A549 (cell line): ENCODE results near the gene MBOAT2.

ENCODE experiments used
- EP300 ChIP-seq, 2 experiments: fragments of >200 bp; sonication (Bioruptor Twin); formaldehyde crosslinking; IDR thresholded peaks; 2 replicates in 1 of 2; 3 replicates in 1 of 2; pipeline ENCODE4 v1.6.1; 2016 to 2017
- ESRRA ChIP-seq: fragments of 150-350 bp; IDR thresholded peaks from 2 replicates; pipeline ENCODE4 v1.6.1; 2014; ENCODE audit warnings: mild to moderate bottlenecking, low read length, borderline replicate concordance
- MAFK ChIP-seq: fragments of 450-650 bp; IDR thresholded peaks from 2 replicates; pipeline ENCODE4 v1.6.1; 2014; ENCODE audit not compliant: partially characterized antibody
- POLR2A ChIP-seq: IDR thresholded peaks from 2 replicates; pipeline ENCODE4 v1.6.1; 2012; ENCODE audit warnings: mild to moderate bottlenecking, low read length
- SMC3 ChIP-seq: fragments of >200 bp; sonication (Bioruptor Twin); formaldehyde crosslinking; IDR thresholded peaks from 3 replicates; pipeline ENCODE4 v1.6.1; 2018; ENCODE audit warnings: inconsistent platforms
- ZSCAN20 ChIP-seq: fragments of 250-450 bp; sonication (Bioruptor Pico); IDR thresholded peaks from 2 replicates; pipeline ENCODE4 v1.8.0; 2022; ENCODE audit warnings: mild to moderate bottlenecking, moderate library complexity
- TF ChIP-seq, protein P1 (sequence below): fragments of >200 bp; sonication (Bioruptor Twin); formaldehyde crosslinking; IDR thresholded peaks from 3 replicates; pipeline ENCODE4 v1.5.1; 2016
- TF ChIP-seq, protein P2 (sequence below): fragments of 150-350 bp; IDR thresholded peaks from 2 replicates; pipeline ENCODE4 v1.6.1; 2014; ENCODE audit warnings: low read depth, mild to moderate bottlenecking, low read length

DNA sequence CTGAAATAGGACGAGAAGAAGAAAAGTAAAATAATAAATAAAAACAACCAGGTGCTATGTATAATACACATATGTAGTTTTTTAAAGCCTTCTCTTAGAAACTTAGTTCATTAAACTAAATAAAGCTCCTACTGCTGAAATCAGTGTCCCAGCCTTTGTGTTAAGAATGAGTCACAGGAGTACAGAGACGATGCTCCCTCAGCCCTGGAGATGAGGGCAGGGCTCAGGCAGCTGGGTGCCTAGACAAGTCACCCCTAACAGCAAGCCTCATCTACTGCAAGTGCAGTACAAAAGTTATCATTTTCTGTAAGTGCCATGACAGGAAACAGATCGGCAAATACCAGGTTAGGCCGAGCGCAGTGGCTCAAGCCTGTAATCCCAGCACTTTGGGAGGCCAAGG, 184.3 kb downstream of the MBOAT2 start:
- TF ChIP-seq POLR2A = no peak
- TF ChIP-seq, protein P1, sequence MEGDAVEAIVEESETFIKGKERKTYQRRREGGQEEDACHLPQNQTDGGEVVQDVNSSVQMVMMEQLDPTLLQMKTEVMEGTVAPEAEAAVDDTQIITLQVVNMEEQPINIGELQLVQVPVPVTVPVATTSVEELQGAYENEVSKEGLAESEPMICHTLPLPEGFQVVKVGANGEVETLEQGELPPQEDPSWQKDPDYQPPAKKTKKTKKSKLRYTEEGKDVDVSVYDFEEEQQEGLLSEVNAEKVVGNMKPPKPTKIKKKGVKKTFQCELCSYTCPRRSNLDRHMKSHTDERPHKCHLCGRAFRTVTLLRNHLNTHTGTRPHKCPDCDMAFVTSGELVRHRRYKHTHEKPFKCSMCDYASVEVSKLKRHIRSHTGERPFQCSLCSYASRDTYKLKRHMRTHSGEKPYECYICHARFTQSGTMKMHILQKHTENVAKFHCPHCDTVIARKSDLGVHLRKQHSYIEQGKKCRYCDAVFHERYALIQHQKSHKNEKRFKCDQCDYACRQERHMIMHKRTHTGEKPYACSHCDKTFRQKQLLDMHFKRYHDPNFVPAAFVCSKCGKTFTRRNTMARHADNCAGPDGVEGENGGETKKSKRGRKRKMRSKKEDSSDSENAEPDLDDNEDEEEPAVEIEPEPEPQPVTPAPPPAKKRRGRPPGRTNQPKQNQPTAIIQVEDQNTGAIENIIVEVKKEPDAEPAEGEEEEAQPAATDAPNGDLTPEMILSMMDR = no peak
- TF ChIP-seq EP300 (IDR thresholded peaks at IDR 0.05) = no peak
- no peak for TF ChIP-seq SMC3
- no peak for TF ChIP-seq ZSCAN20
- TF ChIP-seq MAFK = no peak
- TF ChIP-seq, protein P2, sequence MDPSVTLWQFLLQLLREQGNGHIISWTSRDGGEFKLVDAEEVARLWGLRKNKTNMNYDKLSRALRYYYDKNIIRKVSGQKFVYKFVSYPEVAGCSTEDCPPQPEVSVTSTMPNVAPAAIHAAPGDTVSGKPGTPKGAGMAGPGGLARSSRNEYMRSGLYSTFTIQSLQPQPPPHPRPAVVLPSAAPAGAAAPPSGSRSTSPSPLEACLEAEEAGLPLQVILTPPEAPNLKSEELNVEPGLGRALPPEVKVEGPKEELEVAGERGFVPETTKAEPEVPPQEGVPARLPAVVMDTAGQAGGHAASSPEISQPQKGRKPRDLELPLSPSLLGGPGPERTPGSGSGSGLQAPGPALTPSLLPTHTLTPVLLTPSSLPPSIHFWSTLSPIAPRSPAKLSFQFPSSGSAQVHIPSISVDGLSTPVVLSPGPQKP = no peak
- no peak for TF ChIP-seq ESRRA
